ENCODE measurements around the gene UNC45B. TPM values are rescaled to one million over a fixed set of nuclear protein-coding genes. Genes with fewer than 3 reads are reported as not detected.
A peak's percentile ranks its signal among the peaks of the same experiment; 100 is the strongest.
"Not testable (repeated sequence)": the region's sequence is repeated elsewhere in the genome, so short reads cannot be mapped to it uniquely, and the experiment has no call there.

The UNC45B gene
- total RNA-seq, 1 donor from 2014 or later = under 0.01 TPM

GRCh38 chr17:35169835-35170363, 22.3 kb downstream of the UNC45B start:
- FAIRE-seq (no peak), DNase-seq (ENCODE audit: low spot score in 2 of 2) (no peak)

- FAIRE-seq (no peak), DNase-seq (ENCODE audit: low spot score in 2 of 2) (no peak)
Measured at GRCh38 chr17:35170968-35171771, 23.6 kb downstream of the UNC45B start.

DNA sequence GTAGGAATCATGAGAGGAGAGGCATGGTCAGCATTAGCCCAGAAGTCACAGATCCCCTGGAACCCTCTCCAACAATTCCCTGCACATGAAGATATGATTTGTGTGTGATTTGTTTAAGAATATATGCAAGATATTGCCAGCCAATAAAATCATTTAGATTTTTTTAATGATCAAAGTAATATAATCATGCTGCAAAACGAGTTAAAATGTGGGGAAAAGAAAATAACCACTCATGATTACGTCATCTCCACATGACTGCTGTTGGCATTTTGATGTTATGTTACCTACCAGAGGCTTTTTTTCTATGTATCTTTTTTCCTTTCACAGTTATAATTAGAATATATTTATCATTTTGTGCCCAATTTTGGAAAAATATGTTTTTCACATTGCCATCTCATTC, 24.2 kb downstream of the UNC45B start:
- DNase-seq (ENCODE audit: low spot score in 2 of 2) (no peak), FAIRE-seq (no peak)

DNA sequence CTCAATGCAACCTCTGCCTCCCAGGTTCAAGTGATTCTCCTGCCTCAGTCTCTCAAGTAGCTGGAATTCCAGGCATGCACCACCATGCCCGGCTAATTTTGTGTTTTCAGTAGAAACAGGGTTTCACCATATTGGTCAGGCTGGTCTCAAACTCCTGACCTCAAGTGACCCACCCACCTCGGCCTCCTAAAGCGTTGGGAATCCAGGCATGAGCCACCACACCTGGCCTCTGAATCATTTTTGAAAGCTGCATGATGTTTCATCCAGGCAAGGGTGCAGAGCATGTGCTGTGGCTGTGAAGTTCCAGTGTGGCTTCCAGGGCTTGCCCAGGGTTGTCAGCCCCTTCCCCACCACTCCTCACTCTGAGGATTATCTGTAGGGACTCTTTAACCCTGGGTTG, 24.7 kb downstream of the UNC45B start:
- not testable (repeated sequence) for DNase-seq (ENCODE audit: low spot score in 2 of 2)

GRCh38 chr17:35174835-35175334, 27.3 kb downstream of the UNC45B start:
- DNase-seq (ENCODE audit: low spot score in 2 of 2) (no peak), FAIRE-seq (no peak)

More for the DNA sequence above, 24.7 kb downstream of the UNC45B start:
- not testable (repeated sequence) for FAIRE-seq

- no peak for DNase-seq (ENCODE audit: low spot score in 2 of 2)
- FAIRE-seq = no peak
Measured at GRCh38 chr17:35175638-35176415, 28.2 kb downstream of the UNC45B start.

- DNase-seq (ENCODE audit: low spot score in 2 of 2) = no peak
- no peak for FAIRE-seq
Measured at GRCh38 chr17:35176897-35177296, 29.3 kb downstream of the UNC45B start.

DNA sequence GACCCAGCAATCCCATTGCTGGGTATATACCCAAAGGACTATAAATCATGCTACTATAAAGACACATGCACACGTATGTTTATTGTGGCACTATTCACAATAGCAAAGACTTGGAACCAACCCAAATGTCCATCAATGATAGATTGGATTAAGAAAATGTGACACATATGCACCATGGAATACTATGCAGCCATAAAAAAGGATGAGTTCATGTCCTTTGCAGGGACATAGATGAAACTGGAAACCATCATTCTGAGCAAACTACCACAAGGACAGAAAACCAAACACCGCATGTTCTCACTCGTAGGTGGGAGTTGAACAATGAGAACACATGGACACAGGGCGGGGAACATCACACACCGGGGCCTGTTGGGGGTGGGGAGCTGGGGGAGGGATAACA, 31.8 kb downstream of the UNC45B start:
- not testable (repeated sequence) for FAIRE-seq; DNase-seq (ENCODE audit: low spot score in 2 of 2)

- no peak for FAIRE-seq
- no peak for DNase-seq (ENCODE audit: low spot score in 2 of 2)
Measured at GRCh38 chr17:35183332-35183731, 35.7 kb downstream of the UNC45B start.

GRCh38 chr17:35184274-35184673, 36.7 kb downstream of the UNC45B start:
- FAIRE-seq (no peak), DNase-seq (ENCODE audit: low spot score in 2 of 2) (no peak)

DNA sequence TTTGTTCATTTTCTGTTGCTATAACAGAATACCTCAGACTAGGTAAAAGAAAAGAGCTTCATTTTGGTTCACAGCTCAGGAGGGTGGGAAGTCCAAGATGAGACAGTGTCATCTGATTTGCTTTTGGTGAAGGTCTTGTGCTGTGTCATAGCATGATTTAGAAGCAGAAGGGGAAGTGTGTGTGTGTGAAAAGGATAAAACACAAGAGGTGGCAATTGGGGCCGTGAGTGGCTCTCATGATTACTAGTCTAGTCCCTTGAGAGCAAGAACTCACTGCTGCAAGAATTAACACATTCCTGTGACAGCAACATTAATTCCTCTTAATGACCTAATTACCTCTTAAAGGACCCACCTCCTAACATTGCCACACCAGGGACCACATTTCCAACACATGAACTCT, 38.2 kb downstream of the UNC45B start:
- DNase-seq (ENCODE audit: low spot score in 2 of 2) (no peak), FAIRE-seq (no peak)

DNA sequence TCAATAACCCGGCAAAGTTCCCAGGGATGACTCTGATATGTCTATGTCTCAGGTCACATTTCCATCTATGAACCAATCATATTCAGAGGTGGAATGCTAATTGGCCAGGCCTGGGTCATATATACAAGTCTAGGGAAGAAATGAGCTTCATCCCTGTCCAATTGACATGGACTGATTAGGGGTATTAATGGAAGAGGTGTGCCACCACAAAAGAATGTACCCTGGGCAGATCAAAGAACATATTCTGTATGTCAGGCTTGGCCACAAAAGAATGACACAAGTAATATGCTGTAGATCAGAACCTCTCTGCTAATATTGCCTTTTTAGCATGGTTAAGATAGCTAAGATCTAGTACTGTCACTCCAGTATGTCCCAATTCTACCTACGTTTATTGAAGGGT, 39.9 kb downstream of the UNC45B start:
- no peak for FAIRE-seq
- no peak for DNase-seq (ENCODE audit: low spot score in 2 of 2)

GRCh38 chr17:35188111-35188510, 40.5 kb downstream of the UNC45B start:
- DNase-seq (ENCODE audit: low spot score in 2 of 2) (no peak), FAIRE-seq (no peak)

DNA sequence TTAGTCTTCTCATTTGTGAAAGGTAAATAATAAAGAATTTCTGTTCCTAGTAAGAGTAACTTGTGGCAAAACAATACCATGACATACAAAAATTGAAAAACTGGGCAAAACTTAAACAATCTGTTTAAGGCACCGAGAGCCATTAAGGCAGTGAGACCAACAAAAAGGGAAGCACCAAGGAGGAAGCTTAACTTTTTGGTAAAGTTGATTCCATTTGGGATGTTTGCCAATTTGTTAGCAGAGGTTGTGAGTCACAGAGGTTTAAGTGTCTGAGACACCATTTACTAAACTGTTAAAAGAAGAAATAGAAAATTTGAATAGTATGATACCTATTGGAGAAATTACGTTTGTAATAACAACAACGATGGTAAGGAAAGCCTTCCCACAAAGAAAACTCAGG, 41.7 kb downstream of the UNC45B start:
- DNase-seq (ENCODE audit: low spot score in 2 of 2) = peak in 1 of 2 donors; percentile 23
- no peak for FAIRE-seq

DNA sequence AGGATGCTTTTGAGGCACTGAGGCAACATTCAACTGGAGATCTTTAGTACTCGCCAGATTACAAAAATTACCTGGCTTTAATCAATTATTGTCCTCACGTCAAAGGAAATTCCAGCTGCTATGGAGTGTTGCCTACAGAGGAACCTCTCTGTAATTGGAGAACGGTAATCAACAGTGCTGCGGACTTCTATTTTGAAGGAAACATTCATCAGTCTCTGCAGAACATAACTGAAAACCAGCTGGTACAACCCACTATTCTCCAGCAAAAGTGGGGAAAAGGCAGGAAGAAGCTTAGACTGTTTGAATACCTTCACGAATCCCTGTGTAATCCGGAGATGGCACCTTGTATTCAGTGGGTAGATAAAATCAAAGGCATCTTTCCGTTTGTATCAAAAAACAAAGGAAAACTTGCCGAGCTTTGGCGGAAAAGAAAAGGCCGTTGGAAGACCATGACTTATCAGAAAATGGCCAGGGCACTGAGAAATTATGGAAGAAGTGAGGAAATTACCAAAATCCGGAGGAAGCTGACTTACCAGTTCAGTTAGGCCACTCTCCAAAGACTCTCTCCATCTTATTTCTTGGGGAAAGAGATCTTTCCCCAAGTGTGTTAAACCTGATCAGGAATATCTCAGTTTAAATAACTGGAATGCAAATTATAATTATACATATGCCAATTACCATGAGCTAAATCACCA, 43.5 kb downstream of the UNC45B start:
- DNase-seq (ENCODE audit: low spot score in 2 of 2) (no peak), FAIRE-seq (no peak)

DNA sequence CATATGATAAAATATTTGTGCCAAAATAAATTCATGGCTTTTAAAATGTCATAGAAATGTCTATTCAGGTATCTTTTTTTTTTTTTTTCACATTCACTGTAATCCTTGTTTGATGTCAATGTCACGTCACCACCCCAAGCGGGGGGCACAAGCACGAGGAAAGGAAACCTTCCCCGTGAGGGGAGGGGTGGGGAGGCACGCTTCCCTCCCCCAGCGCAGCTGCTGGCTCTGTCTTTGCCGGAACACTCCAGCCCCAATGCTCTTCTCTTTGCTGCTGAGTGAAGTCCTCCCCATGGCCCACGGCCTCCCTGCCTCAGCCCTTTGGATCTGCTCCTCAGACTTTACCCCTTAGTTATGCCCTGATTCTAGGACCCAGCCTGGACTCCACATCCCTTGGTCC, 45.1 kb downstream of the UNC45B start:
- FAIRE-seq (no peak), DNase-seq (ENCODE audit: low spot score in 2 of 2) (no peak)

- not testable (repeated sequence) for FAIRE-seq
Measured at GRCh38 chr17:35194001-35194400, 46.4 kb downstream of the UNC45B start, which contains the start of gene SLC35G3. Gene SLC35G3, minus strand, starts transcription at chr17:35194393. Its CDS starts 86 bp downstream, at chr17:35194307.

DNA sequence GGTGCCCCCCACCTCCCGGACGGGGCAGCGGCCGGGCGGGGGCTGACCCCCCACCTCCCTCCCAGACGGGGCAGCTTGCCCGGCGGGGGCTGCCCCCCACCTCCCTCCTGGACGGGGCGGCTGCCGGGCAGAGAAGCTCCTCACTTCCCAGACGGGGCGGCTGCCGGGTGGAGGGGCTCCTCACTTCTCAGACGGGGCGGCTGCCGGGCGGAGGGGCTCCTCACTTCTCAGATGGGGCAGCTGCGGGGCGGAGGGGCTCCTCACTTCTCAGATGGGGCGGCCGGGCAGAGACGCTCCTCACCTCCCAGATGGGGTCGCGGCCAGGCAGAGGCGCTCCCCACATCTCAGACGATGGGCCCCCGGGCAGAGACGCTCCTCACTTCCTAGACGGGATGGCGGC, 47.4 kb downstream of the UNC45B start:
- not testable (repeated sequence) for DNase-seq (ENCODE audit: low spot score in 2 of 2); FAIRE-seq

More at GRCh38 chr17:35194001-35194400, 46.4 kb downstream of the UNC45B start, which contains the start of gene SLC35G3:
- not testable (repeated sequence) for DNase-seq (ENCODE audit: low spot score in 2 of 2)

DNA sequence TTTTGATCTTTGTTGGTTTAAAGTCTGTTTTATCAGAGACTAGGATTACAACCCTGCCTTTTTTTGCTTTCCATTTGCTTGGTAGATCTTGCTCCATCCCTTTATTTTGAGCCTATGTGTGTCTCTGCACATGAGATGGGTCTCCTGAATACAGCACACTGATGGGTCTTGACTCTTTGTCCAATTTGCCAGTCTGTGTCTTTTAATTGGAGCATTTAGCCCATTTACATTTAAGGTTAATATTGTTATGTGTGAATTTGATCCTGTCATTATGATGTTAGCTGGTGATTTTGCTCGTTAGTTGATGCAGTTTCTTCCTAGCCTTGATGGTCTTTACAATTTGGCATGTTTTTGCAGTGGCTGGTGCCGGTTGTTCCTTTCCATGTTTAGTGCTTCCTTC, 55.0 kb downstream of the UNC45B start:
- not testable (repeated sequence) for FAIRE-seq; DNase-seq (ENCODE audit: low spot score in 2 of 2)

DNA sequence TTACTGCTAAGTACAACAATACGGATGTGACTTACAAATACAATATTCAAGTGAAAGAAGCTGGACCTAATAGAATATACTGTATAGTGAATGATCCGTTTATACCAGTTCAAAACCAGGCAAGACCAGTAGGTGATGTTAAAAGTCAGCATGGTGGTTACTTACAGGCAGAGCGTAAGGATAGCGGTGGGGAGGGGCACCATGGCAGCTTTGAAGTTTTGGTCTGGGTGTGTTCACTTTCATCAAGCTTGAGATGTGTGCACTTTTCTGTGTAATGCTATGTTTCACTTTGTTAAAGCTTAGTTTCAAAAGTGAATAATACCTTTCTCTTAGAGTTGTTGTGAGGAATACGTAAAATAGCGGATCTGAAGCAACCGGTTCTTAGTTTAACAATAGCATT, 63.1 kb downstream of the UNC45B start:
- no peak for DNase-seq (ENCODE audit: low spot score in 2 of 2)
- FAIRE-seq = no peak

Data from frontal cortex (tissue), 4 donors.